Hepatocyte (in vitro differentiated cells): ENCODE measurements around the gene PTPN11.

Experiments
- EZH2phosphoT487 ChIP-seq: fragments of 200-600 bp; sonication (generic); IDR thresholded peaks from one replicate; pipeline ENCODE4 v1.6.1; 2018; ENCODE audit warnings: antibody characterized with exemption, mild to moderate bottlenecking, low read depth, moderate library complexity; ENCODE audit not compliant: unreplicated experiment, severe bottlenecking
- TF ChIP-seq, protein P1 (sequence below): fragments of 200-600 bp; sonication (generic); IDR thresholded peaks from 2 replicates; pipeline ENCODE4 v1.5.1; 2016; ENCODE audit warnings: antibody characterized with exemption, mild to moderate bottlenecking; ENCODE audit not compliant: poor library complexity

GRCh38 chr12:112464605-112465004 lies 45.9 kb downstream of the PTPN11 start:
- TF ChIP-seq, protein P1, sequence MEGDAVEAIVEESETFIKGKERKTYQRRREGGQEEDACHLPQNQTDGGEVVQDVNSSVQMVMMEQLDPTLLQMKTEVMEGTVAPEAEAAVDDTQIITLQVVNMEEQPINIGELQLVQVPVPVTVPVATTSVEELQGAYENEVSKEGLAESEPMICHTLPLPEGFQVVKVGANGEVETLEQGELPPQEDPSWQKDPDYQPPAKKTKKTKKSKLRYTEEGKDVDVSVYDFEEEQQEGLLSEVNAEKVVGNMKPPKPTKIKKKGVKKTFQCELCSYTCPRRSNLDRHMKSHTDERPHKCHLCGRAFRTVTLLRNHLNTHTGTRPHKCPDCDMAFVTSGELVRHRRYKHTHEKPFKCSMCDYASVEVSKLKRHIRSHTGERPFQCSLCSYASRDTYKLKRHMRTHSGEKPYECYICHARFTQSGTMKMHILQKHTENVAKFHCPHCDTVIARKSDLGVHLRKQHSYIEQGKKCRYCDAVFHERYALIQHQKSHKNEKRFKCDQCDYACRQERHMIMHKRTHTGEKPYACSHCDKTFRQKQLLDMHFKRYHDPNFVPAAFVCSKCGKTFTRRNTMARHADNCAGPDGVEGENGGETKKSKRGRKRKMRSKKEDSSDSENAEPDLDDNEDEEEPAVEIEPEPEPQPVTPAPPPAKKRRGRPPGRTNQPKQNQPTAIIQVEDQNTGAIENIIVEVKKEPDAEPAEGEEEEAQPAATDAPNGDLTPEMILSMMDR, result no peak
- TF ChIP-seq EZH2phosphoT487, result no peak
